NCI-H2081 (cell line): Measurements from ENCODE around the gene ARHGEF17.

Experiments used
- DNase-seq, 2 experiments: peaks; one replicate each; lab custom pipeline; 2025; lab: John Stamatoyannopoulos, UW

Gene ARHGEF17

GRCh38 chr11:73393479-73394415 lies 85.7 kb downstream of the ARHGEF17 start:
- DNase-seq: peak; percentile 65 to 66

GRCh38 chr11:73394416-73395296 lies 86.6 kb downstream of the ARHGEF17 start:
- DNase-seq: no peak

GRCh38 chr11:73395297-73396208 lies 87.5 kb downstream of the ARHGEF17 start:
- DNase-seq: no peak

GRCh38 chr11:73396251-73396930 lies 88.3 kb downstream of the ARHGEF17 start:
- no peak for DNase-seq

- DNase-seq: no peak
These were observed 88.9 kb downstream of the ARHGEF17 start for GRCh38 chr11:73396985-73397384.

- DNase-seq: no peak
These were observed 89.5 kb downstream of the ARHGEF17 start for GRCh38 chr11:73397468-73398131.

- no peak for DNase-seq
These were observed 90.1 kb downstream of the ARHGEF17 start for GRCh38 chr11:73398132-73398526.

GRCh38 chr11:73398721-73399120 lies 90.6 kb downstream of the ARHGEF17 start:
- DNase-seq: no peak

GRCh38 chr11:73399159-73399590 lies 91.1 kb downstream of the ARHGEF17 start:
- no peak for DNase-seq

GRCh38 chr11:73399636-73400035 lies 91.6 kb downstream of the ARHGEF17 start:
- no peak for DNase-seq

- no peak for DNase-seq
These were observed 92.2 kb downstream of the ARHGEF17 start for GRCh38 chr11:73400293-73400692.

GRCh38 chr11:73401217-73401923 lies 93.3 kb downstream of the ARHGEF17 start:
- DNase-seq: no peak

- DNase-seq: no peak
These were observed 94.1 kb downstream of the ARHGEF17 start for GRCh38 chr11:73401924-73402833.

- DNase-seq: no peak
These were observed 94.7 kb downstream of the ARHGEF17 start for GRCh38 chr11:73402834-73403185.

GRCh38 chr11:73403541-73403940 lies 95.5 kb downstream of the ARHGEF17 start:
- DNase-seq: no peak

- DNase-seq: peak; percentile 22 to 23
These were observed 96.0 kb downstream of the ARHGEF17 start for GRCh38 chr11:73404048-73404447.

GRCh38 chr11:73404506-73405145 lies 96.5 kb downstream of the ARHGEF17 start:
- DNase-seq: no peak

- DNase-seq: no peak
These were observed 97.1 kb downstream of the ARHGEF17 start for GRCh38 chr11:73405146-73405510.
